Muscle of back (tissue), 11 donors: ENCODE results near the gene OCSTAMP. TPM values are rescaled to one million over a fixed set of nuclear protein-coding genes. Genes with fewer than 3 reads are reported as not detected.

Source experiments
- DNase-seq, 3 donors: peaks; one replicate each; pipeline versions ENCODE4 v3.0.0 to v3.0.0-alpha.2; 2013
- polyA plus RNA-seq, 10 donors: library from polyadenylated mRNA; unstranded; fragments of 120-200 nt; gene quantifications; one replicate each; pipeline ENCODE4 v1.2.1, GENCODE V29; 2013; ENCODE audit not compliant: insufficient read length in 10 of 10

Gene OCSTAMP
- polyA plus RNA-seq, 10 donors: not detected

- no peak for DNase-seq
Observed at GRCh38 chr20:46573788-46574584, 23.5 kb upstream of the OCSTAMP start.

GRCh38 chr20:46573234-46573633, 22.8 kb upstream of the OCSTAMP start:
- DNase-seq: peak in 1 of 3 donors; percentile 37

- no peak for DNase-seq
Observed at GRCh38 chr20:46572790-46573189, 22.3 kb upstream of the OCSTAMP start.

- peak; percentile 51 to 75 (median 59) for DNase-seq
Observed at GRCh38 chr20:46572153-46572552, 21.7 kb upstream of the OCSTAMP start.

- DNase-seq: no peak
Observed at GRCh38 chr20:46571418-46571817, 21.0 kb upstream of the OCSTAMP start.

- no peak for DNase-seq
Observed at GRCh38 chr20:46570956-46571355, 20.5 kb upstream of the OCSTAMP start.

- no peak for DNase-seq
Observed at GRCh38 chr20:46569961-46570360, 19.5 kb upstream of the OCSTAMP start.

GRCh38 chr20:46568570-46569129, 18.2 kb upstream of the OCSTAMP start:
- peak; percentile 82 to 93 (median 85) for DNase-seq

- no peak for DNase-seq
Observed at GRCh38 chr20:46566125-46566524, 15.7 kb upstream of the OCSTAMP start.

GRCh38 chr20:46564241-46564957, 13.9 kb upstream of the OCSTAMP start:
- DNase-seq: no peak

GRCh38 chr20:46563860-46564221, 13.4 kb upstream of the OCSTAMP start:
- no peak for DNase-seq

- DNase-seq: no peak
Observed at GRCh38 chr20:46563170-46563859, 12.9 kb upstream of the OCSTAMP start.

GRCh38 chr20:46562373-46563169, 12.1 kb upstream of the OCSTAMP start:
- DNase-seq: peak; percentile 73 to 95 (median 83)

GRCh38 chr20:46562009-46562372, 11.5 kb upstream of the OCSTAMP start:
- DNase-seq: no peak

- no peak for DNase-seq
Observed at GRCh38 chr20:46559685-46560440, 9.4 kb upstream of the OCSTAMP start.

GRCh38 chr20:46559001-46559400, 8.5 kb upstream of the OCSTAMP start:
- DNase-seq: no peak

- DNase-seq: peak in 1 of 3 donors; percentile 37
Observed at GRCh38 chr20:46558511-46558959, 8.1 kb upstream of the OCSTAMP start.

- DNase-seq: no peak
Observed at GRCh38 chr20:46557231-46557956, 6.9 kb upstream of the OCSTAMP start.

- DNase-seq: no peak
Observed at GRCh38 chr20:46555370-46555956, 5.0 kb upstream of the OCSTAMP start.

- DNase-seq: no peak
Observed at GRCh38 chr20:46554828-46555227, 4.4 kb upstream of the OCSTAMP start.
